ENCODE measurements around the gene IKBKE.

- TF ChIP-seq CTCF (IDR thresholded peaks at IDR 0.05; ENCODE audit: low read depth, low read length) (no peak), EZH2phosphoT487 (IDR thresholded peaks at IDR 0.05; ENCODE audit: low read depth) (no peak)
Observed at GRCh38 chr1:206422525-206422924, 47.8 kb upstream of the IKBKE start.
